RWPE2 (cell line): ENCODE measurements around the gene N4BP2L1.

Source experiments
- ATAC-seq: fragments of 200-7000 bp; cut with Tn5 transposase; 3 replicates; pipeline ENCODE4 v1.9.1; 2021; ENCODE audit warnings: low read depth
- DNase-seq: peaks from one replicate; pipeline ENCODE4 v3.0.0-alpha.2; 2020; ENCODE audit warnings: low spot score
- H3K27ac ChIP-seq: fragments of 450-650 bp; 2 replicates; pipeline ENCODE4 v1.5.1; 2017; ENCODE audit warnings: mild to moderate bottlenecking; ENCODE audit not compliant: poor library complexity, severe bottlenecking
- H3K27me3 ChIP-seq: fragments of 250-450 bp; sonication (Bioruptor Pico); 2 replicates; pipeline ENCODE4 v1.5.1; 2021; ENCODE audit warnings: mild to moderate bottlenecking, moderate library complexity; ENCODE audit not compliant: insufficient read depth, poor library complexity, severe bottlenecking
- H3K36me3 ChIP-seq: fragments of 250-450 bp; sonication (Bioruptor Pico); 2 replicates; pipeline ENCODE4 v1.5.1; 2020; ENCODE audit warnings: low read depth, mild to moderate bottlenecking, moderate library complexity
- H3K4me1 ChIP-seq: fragments of 250-450 bp; sonication (Bioruptor Pico); 2 replicates; pipeline ENCODE4 v1.5.1; 2021; ENCODE audit warnings: mild to moderate bottlenecking, moderate library complexity; ENCODE audit not compliant: insufficient read depth, poor library complexity, severe bottlenecking
- H3K4me3 ChIP-seq: fragments of 250-450 bp; sonication (Bioruptor Pico); 2 replicates; pipeline ENCODE4 v1.5.1; 2021; ENCODE audit warnings: mild to moderate bottlenecking, moderate library complexity; ENCODE audit not compliant: severe bottlenecking
- H3K9me3 ChIP-seq: fragments of 250-450 bp; sonication (Bioruptor Pico); 2 replicates; pipeline ENCODE4 v1.5.1; 2021; ENCODE audit warnings: mild to moderate bottlenecking, moderate library complexity; ENCODE audit not compliant: severe bottlenecking
- CTCF ChIP-seq: fragments of 450-650 bp; IDR thresholded peaks from one replicate; pipeline ENCODE4 v1.5.1; 2017; ENCODE audit warnings: mild to moderate bottlenecking, moderate library complexity; ENCODE audit not compliant: poor library complexity, severe bottlenecking

The N4BP2L1 gene

GRCh38 chr13:32403108-32403507 lies 24.8 kb downstream of the N4BP2L1 start:
- Histone ChIP-seq H3K4me3 (no peak overlapping the region), H3K9me3 (no peaks in the 10 kb centered on the region), H3K4me1 (no peaks in the 10 kb centered on the region), H3K27me3 (no peaks in the 10 kb centered on the region), H3K27ac (no peak overlapping the region), H3K36me3 (peaks cover 14% of the 10 kb centered on the region)
- DNase-seq (no peak), ATAC-seq (no peak)
- no peak for TF ChIP-seq CTCF

- Histone ChIP-seq H3K27ac (no peak overlapping the region), H3K9me3 (no peaks in the 10 kb centered on the region), H3K36me3 (peaks cover 23% of the 10 kb centered on the region), H3K27me3 (no peaks in the 10 kb centered on the region), H3K4me1 (no peaks in the 10 kb centered on the region), H3K4me3 (no peak overlapping the region)
- ATAC-seq (no peak), DNase-seq (no peak)
- no peak for TF ChIP-seq CTCF
Measured at GRCh38 chr13:32391101-32391619, 36.8 kb downstream of the N4BP2L1 start.

- DNase-seq (no peak), ATAC-seq (no peak)
- Histone ChIP-seq H3K4me3 (no peak overlapping the region), H3K36me3 (peaks cover 20% of the 10 kb centered on the region), H3K27ac (no peak overlapping the region), H3K4me1 (no peaks in the 10 kb centered on the region), H3K9me3 (no peaks in the 10 kb centered on the region), H3K27me3 (no peaks in the 10 kb centered on the region)
- no peak for TF ChIP-seq CTCF
Measured at GRCh38 chr13:32390484-32390883, 37.4 kb downstream of the N4BP2L1 start.

GRCh38 chr13:32390048-32390447 lies 37.9 kb downstream of the N4BP2L1 start:
- H3K9me3 ChIP-seq: no peaks in the 10 kb centered on the region
- ATAC-seq (no peak), DNase-seq (no peak)
- no peak overlapping the region for H3K4me3 ChIP-seq
- H3K27me3 ChIP-seq: no peaks in the 10 kb centered on the region
- H3K27ac ChIP-seq: no peak overlapping the region
- H3K36me3 ChIP-seq: peaks cover 15% of the 10 kb centered on the region
- no peaks in the 10 kb centered on the region for H3K4me1 ChIP-seq
- TF ChIP-seq CTCF: no peak

GRCh38 chr13:32385410-32385809 lies 42.5 kb downstream of the N4BP2L1 start:
- Histone ChIP-seq H3K27ac (no peak overlapping the region), H3K36me3 (peaks cover 27% of the 10 kb centered on the region), H3K4me1 (no peaks in the 10 kb centered on the region), H3K27me3 (no peaks in the 10 kb centered on the region), H3K9me3 (no peaks in the 10 kb centered on the region), H3K4me3 (no peak overlapping the region)
- TF ChIP-seq CTCF: no peak
- DNase-seq (no peak), ATAC-seq (no peak)
